Measurements from ENCODE around the gene APOBEC2.
A peak's percentile ranks its signal among the peaks of the same experiment; 100 is the strongest.

The APOBEC2 gene

GRCh38 chr6:41071501-41071922 lies 18.5 kb downstream of the APOBEC2 start:
- Histone ChIP-seq H3K27me3 (ENCODE audit: control insufficient read depth, insufficient read depth, low read length) (no peaks in the 10 kb centered on the region), H3K4me1 (ENCODE audit: control insufficient read depth, insufficient read depth, low read length) (peaks cover 21% of the 10 kb centered on the region), H3K9me3 (ENCODE audit: control insufficient read depth, low read length) (no peaks in the 10 kb centered on the region), H3K36me3 (ENCODE audit: control insufficient read depth, insufficient read depth, low read length) (no peaks in the 10 kb centered on the region), H3K4me3 (ENCODE audit: low read length) (peak overlapping the region; percentile 28), H3K9ac (ENCODE audit: low read length) (peak overlapping the region; percentile 95)

GRCh38 chr6:41071923-41072835 lies 19.2 kb downstream of the APOBEC2 start, which contains the start of gene OARD1:
OARD1 (minus strand) TSS chr6:41072356; CDS start chr6:41071634, 722 bp downstream.
- H3K4me1 ChIP-seq (ENCODE audit: control insufficient read depth, insufficient read depth, low read length), result peaks cover 15% of the 10 kb centered on the region
- H3K36me3 ChIP-seq (ENCODE audit: control insufficient read depth, insufficient read depth, low read length), result no peaks in the 10 kb centered on the region
- H3K9me3 ChIP-seq (ENCODE audit: control insufficient read depth, low read length), result no peaks in the 10 kb centered on the region
- H3K4me3 ChIP-seq (ENCODE audit: low read length), result peak within 1 kb of the TSS; percentile 57
- H3K27me3 ChIP-seq (ENCODE audit: control insufficient read depth, insufficient read depth, low read length), result no peaks in the 10 kb centered on the region
- H3K9ac ChIP-seq (ENCODE audit: low read length), result peak within 1 kb of the TSS; percentile 95

GRCh38 chr6:41072836-41073202 lies 19.8 kb downstream of the APOBEC2 start, which contains the start of gene NFYA:
NFYA (plus strand) TSS chr6:41072974; CDS start chr6:41079090, 6,116 bp downstream.
- Histone ChIP-seq H3K9ac (ENCODE audit: low read length) (peak within 1 kb of the TSS; percentile 95), H3K27me3 (ENCODE audit: control insufficient read depth, insufficient read depth, low read length) (no peaks in the 10 kb centered on the region), H3K9me3 (ENCODE audit: control insufficient read depth, low read length) (no peaks in the 10 kb centered on the region), H3K4me1 (ENCODE audit: control insufficient read depth, insufficient read depth, low read length) (peaks cover 15% of the 10 kb centered on the region), H3K4me3 (ENCODE audit: low read length) (peak within 1 kb of the TSS; percentile 57), H3K36me3 (ENCODE audit: control insufficient read depth, insufficient read depth, low read length) (no peaks in the 10 kb centered on the region)

GRCh38 chr6:41073203-41073967 lies 20.4 kb downstream of the APOBEC2 start:
- H3K4me1 ChIP-seq (ENCODE audit: control insufficient read depth, insufficient read depth, low read length), result peaks cover 15% of the 10 kb centered on the region
- no peaks in the 10 kb centered on the region for H3K27me3 ChIP-seq (ENCODE audit: control insufficient read depth, insufficient read depth, low read length)
- no peaks in the 10 kb centered on the region for H3K9me3 ChIP-seq (ENCODE audit: control insufficient read depth, low read length)
- no peaks in the 10 kb centered on the region for H3K36me3 ChIP-seq (ENCODE audit: control insufficient read depth, insufficient read depth, low read length)
- peak overlapping the region; percentile 91 for H3K9ac ChIP-seq (ENCODE audit: low read length)
- peak overlapping the region; percentile 57 for H3K4me3 ChIP-seq (ENCODE audit: low read length)

- Histone ChIP-seq H3K9me3 (ENCODE audit: control insufficient read depth, low read length) (no peaks in the 10 kb centered on the region), H3K4me1 (ENCODE audit: control insufficient read depth, insufficient read depth, low read length) (peaks cover 14% of the 10 kb centered on the region), H3K9ac (ENCODE audit: low read length) (peak overlapping the region; percentile 91), H3K36me3 (ENCODE audit: control insufficient read depth, insufficient read depth, low read length) (no peaks in the 10 kb centered on the region), H3K4me3 (ENCODE audit: low read length) (peak overlapping the region; percentile 57), H3K27me3 (ENCODE audit: control insufficient read depth, insufficient read depth, low read length) (no peaks in the 10 kb centered on the region)
Observed at GRCh38 chr6:41073968-41074691, 21.1 kb downstream of the APOBEC2 start.

- Histone ChIP-seq H3K27me3 (ENCODE audit: control insufficient read depth, insufficient read depth, low read length) (no peaks in the 10 kb centered on the region), H3K9ac (ENCODE audit: low read length) (no peak overlapping the region), H3K9me3 (ENCODE audit: control insufficient read depth, low read length) (no peaks in the 10 kb centered on the region), H3K4me1 (ENCODE audit: control insufficient read depth, insufficient read depth, low read length) (peaks cover 7% of the 10 kb centered on the region), H3K4me3 (ENCODE audit: low read length) (no peak overlapping the region), H3K36me3 (ENCODE audit: control insufficient read depth, insufficient read depth, low read length) (no peaks in the 10 kb centered on the region)
Observed at GRCh38 chr6:41074692-41075436, 21.9 kb downstream of the APOBEC2 start.

- H3K36me3 ChIP-seq (ENCODE audit: control insufficient read depth, insufficient read depth, low read length), result no peaks in the 10 kb centered on the region
- no peaks in the 10 kb centered on the region for H3K4me1 ChIP-seq (ENCODE audit: control insufficient read depth, insufficient read depth, low read length)
- no peak overlapping the region for H3K9ac ChIP-seq (ENCODE audit: low read length)
- H3K4me3 ChIP-seq (ENCODE audit: low read length), result no peak overlapping the region
- no peaks in the 10 kb centered on the region for H3K9me3 ChIP-seq (ENCODE audit: control insufficient read depth, low read length)
- H3K27me3 ChIP-seq (ENCODE audit: control insufficient read depth, insufficient read depth, low read length), result no peaks in the 10 kb centered on the region
Observed at GRCh38 chr6:41075651-41076626, 22.9 kb downstream of the APOBEC2 start.

- no peak overlapping the region for H3K4me3 ChIP-seq (ENCODE audit: low read length)
- no peaks in the 10 kb centered on the region for H3K9me3 ChIP-seq (ENCODE audit: control insufficient read depth, low read length)
- no peaks in the 10 kb centered on the region for H3K36me3 ChIP-seq (ENCODE audit: control insufficient read depth, insufficient read depth, low read length)
- no peaks in the 10 kb centered on the region for H3K4me1 ChIP-seq (ENCODE audit: control insufficient read depth, insufficient read depth, low read length)
- H3K27me3 ChIP-seq (ENCODE audit: control insufficient read depth, insufficient read depth, low read length), result no peaks in the 10 kb centered on the region
- no peak overlapping the region for H3K9ac ChIP-seq (ENCODE audit: low read length)
Observed at GRCh38 chr6:41077536-41077935, 24.5 kb downstream of the APOBEC2 start.

- Histone ChIP-seq H3K4me1 (ENCODE audit: control insufficient read depth, insufficient read depth, low read length) (no peaks in the 10 kb centered on the region), H3K27me3 (ENCODE audit: control insufficient read depth, insufficient read depth, low read length) (no peaks in the 10 kb centered on the region), H3K9me3 (ENCODE audit: control insufficient read depth, low read length) (no peaks in the 10 kb centered on the region), H3K36me3 (ENCODE audit: control insufficient read depth, insufficient read depth, low read length) (no peaks in the 10 kb centered on the region), H3K9ac (ENCODE audit: low read length) (no peak overlapping the region), H3K4me3 (ENCODE audit: low read length) (no peak overlapping the region)
Observed at GRCh38 chr6:41078101-41078500, 25.1 kb downstream of the APOBEC2 start.

- Histone ChIP-seq H3K9me3 (ENCODE audit: control insufficient read depth, low read length) (no peaks in the 10 kb centered on the region), H3K27me3 (ENCODE audit: control insufficient read depth, insufficient read depth, low read length) (no peaks in the 10 kb centered on the region), H3K9ac (ENCODE audit: low read length) (no peak overlapping the region), H3K4me1 (ENCODE audit: control insufficient read depth, insufficient read depth, low read length) (no peaks in the 10 kb centered on the region), H3K36me3 (ENCODE audit: control insufficient read depth, insufficient read depth, low read length) (no peaks in the 10 kb centered on the region), H3K4me3 (ENCODE audit: low read length) (no peak overlapping the region)
Observed at GRCh38 chr6:41079080-41079479, 26.1 kb downstream of the APOBEC2 start.

Data from mucosa of stomach (tissue), 1 donor.